WERI-Rb-1 (cell line): ENCODE data around the gene ABCG1.

ENCODE experiments used
- DNase-seq: peaks from one replicate; pipeline ENCODE4 v3.0.0-alpha.2; 2020
- H3K27ac ChIP-seq: fragments of 250-450 bp; sonication (Bioruptor Pico); 2 replicates; pipeline ENCODE4 v1.5.1; 2020; ENCODE audit warnings: mild to moderate bottlenecking, moderate library complexity
- H3K27me3 ChIP-seq: fragments of 250-450 bp; sonication (Bioruptor Pico); 2 replicates; pipeline ENCODE4 v1.5.1; 2021; ENCODE audit warnings: mild to moderate bottlenecking, low read depth, moderate library complexity; ENCODE audit not compliant: insufficient read depth, severe bottlenecking
- H3K36me3 ChIP-seq: fragments of 250-450 bp; sonication (Bioruptor Pico); 2 replicates; pipeline ENCODE4 v1.5.1; 2020; ENCODE audit warnings: mild to moderate bottlenecking, moderate library complexity
- H3K4me3 ChIP-seq: 2 replicates; pipeline ENCODE4 v1.5.1; 2011; ENCODE audit warnings: low read depth, mild to moderate bottlenecking, control low read depth, low read length
- H3K9me3 ChIP-seq: fragments of 250-450 bp; sonication (Bioruptor Pico); 2 replicates; pipeline ENCODE4 v1.5.1; 2021; ENCODE audit warnings: mild to moderate bottlenecking, moderate library complexity; ENCODE audit not compliant: severe bottlenecking
- CTCF ChIP-seq: IDR thresholded peaks from 2 replicates; pipeline ENCODE4 v1.5.1; 2011; ENCODE audit warnings: low read depth, mild to moderate bottlenecking, control low read depth, inconsistent platforms, low read length

The ABCG1 gene

DNA sequence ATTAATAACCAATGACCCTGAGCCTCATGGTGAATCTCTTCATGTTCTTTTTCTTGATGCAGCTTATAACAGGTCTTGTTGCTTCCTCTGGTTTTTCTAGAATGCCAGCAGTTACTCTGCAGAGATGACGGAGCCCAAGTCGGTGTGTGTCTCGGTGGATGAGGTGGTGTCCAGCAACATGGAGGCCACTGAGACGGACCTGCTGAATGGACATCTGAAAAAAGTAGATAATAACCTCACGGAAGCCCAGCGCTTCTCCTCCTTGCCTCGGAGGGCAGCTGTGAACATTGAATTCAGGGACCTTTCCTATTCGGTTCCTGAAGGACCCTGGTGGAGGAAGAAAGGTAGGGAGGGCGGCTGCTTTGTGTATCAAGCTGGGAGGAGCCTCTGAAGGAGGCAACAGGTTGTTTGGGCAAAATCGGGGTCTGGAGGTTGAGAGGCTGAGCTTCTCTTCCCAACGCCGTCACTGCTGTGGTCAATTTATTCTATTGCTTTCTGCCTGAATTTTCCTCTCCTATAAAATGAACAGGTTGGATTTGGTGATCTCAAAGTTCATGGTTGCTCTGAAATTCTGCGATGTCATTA is 6.7 kb downstream of the ABCG1 start:
- no peak for DNase-seq
- TF ChIP-seq CTCF = no peak
- Histone ChIP-seq H3K9me3 (no peaks in the 10 kb centered on the region), H3K4me3 (no peak overlapping the region), H3K36me3 (peaks cover 19% of the 10 kb centered on the region), H3K27ac (no peak overlapping the region), H3K27me3 (no peaks in the 10 kb centered on the region)

- Histone ChIP-seq H3K36me3 (peaks cover 19% of the 10 kb centered on the region), H3K4me3 (no peak overlapping the region), H3K27me3 (no peaks in the 10 kb centered on the region), H3K9me3 (no peaks in the 10 kb centered on the region), H3K27ac (no peak overlapping the region)
- TF ChIP-seq CTCF = no peak
- DNase-seq = no peak
Measured at GRCh38 chr21:42226626-42227025, 7.7 kb downstream of the ABCG1 start.

DNA sequence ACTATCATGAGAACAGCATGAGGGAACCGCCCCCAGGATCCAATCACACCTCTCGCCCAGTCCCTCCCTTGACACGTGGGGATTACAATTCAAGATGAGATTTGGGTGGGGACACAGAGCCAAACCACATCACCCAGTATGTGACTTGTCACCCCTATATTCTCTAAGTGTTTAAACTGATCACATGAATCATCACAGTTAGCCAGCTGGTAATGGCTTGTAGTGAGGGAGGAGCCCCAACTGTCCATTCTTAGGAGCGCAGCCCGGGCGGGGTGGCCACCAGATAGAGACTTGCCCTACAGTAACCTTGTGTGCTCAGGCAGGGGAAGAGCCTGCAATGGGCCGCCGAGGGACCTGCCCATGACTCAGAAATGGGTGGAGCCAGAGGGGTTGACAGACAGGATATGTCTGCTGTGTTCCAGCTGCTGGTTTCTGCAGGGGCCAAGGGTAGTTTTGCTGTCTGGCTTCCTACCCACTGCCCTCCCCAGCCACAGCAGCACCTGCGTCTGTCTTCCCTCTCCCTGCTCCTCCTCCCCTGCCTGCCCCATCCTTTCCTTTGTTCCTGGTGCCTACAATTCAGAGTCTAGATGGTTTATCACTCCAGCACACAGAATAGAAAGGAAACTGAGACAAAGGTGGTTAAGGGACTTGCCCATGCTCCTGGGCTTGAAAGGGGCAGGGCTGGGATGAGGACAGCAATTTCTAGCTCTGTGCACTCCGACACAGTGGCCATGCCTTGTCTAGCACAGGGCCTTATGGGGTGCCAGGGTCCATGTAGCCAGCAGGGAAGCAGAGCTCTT is 9.2 kb downstream of the ABCG1 start:
- Histone ChIP-seq H3K27me3 (no peaks in the 10 kb centered on the region), H3K9me3 (no peaks in the 10 kb centered on the region), H3K4me3 (no peak overlapping the region), H3K36me3 (peaks cover 17% of the 10 kb centered on the region), H3K27ac (no peak overlapping the region)
- TF ChIP-seq CTCF = no peak
- peak; percentile 45 for DNase-seq

DNA sequence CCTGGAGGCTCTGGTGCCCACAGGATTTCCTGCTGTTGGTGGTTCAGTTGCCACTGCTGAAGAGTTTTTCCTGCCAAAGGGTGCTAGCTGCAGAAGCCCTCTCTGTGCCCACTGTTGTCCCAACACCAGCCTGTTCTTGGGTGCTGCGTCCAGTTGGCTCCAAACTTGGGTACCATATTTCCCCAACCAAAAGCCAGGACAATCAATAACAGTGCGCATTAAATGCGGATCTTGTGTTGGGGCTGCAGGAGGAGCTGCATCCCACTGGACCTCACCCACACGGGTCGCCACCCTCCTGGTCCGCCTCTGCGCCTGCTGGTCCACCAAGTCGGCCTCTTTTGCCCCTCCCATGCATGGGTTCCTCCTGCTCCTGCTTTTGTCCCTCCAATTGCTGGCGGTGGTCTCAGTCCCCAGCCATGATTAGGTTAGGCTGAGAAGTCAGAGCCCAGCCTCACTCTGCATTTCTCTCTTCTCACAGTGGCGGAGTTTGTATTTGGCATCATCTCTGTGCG is 9.8 kb downstream of the ABCG1 start:
- Histone ChIP-seq H3K9me3 (no peaks in the 10 kb centered on the region), H3K27ac (no peak overlapping the region), H3K36me3 (peaks cover 17% of the 10 kb centered on the region), H3K27me3 (no peaks in the 10 kb centered on the region), H3K4me3 (no peak overlapping the region)
- no peak for TF ChIP-seq CTCF
- DNase-seq = no peak

DNA sequence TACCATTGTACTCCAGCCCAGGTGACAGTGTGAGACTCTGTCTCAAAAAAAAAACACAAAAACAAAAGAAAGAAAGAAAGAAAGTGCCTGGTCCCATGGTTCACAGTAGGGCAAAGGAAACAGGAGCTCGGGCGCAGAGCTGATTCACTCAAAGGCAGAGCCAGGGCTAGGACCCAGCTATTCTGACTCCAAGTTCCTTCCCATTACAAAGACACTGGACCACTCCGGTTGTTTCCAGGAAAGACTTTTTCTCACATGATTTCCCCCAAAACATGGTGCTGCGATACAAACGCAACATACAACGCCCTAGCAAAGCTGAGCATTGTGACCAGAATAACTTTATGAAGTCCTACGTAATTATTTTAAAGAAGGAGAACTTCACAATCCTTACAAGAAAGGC is 10.7 kb downstream of the ABCG1 start:
- TF ChIP-seq CTCF = no peak
- Histone ChIP-seq H3K27me3 (no peaks in the 10 kb centered on the region), H3K36me3 (peaks cover 17% of the 10 kb centered on the region), H3K27ac (no peak overlapping the region), H3K9me3 (no peaks in the 10 kb centered on the region), H3K4me3 (no peak overlapping the region)
- DNase-seq = no peak
